Vagina (tissue), 2 donors: ENCODE results near the gene ATG2B.

Experiments
- CTCF ChIP-seq, 3 experiments: fragments of 450-650 bp in 2 of 3; fragments of 200-600 bp in 1 of 3; sonication (generic) in 1 of 3; IDR thresholded peaks; one replicate each; pipeline ENCODE4 v1.5.1; 2017 to 2019; ENCODE audit warnings: antibody characterized with exemption in 3 of 3, mild to moderate bottlenecking in 2 of 3, moderate library complexity in 2 of 3
- POLR2A ChIP-seq, 2 donors: fragments of 450-650 bp; IDR thresholded peaks; one replicate each; pipeline ENCODE4 v1.6.1; 2017; ENCODE audit warnings: antibody characterized with exemption in 2 of 2, mild to moderate bottlenecking in 2 of 2, moderate library complexity in 2 of 2
- POLR2AphosphoS5 ChIP-seq, 2 donors: sonication (generic); formaldehyde crosslinking; IDR thresholded peaks; one replicate each; pipeline ENCODE4 v1.9.0; 2017; ENCODE audit warnings: antibody characterized with exemption in 2 of 2, mild to moderate bottlenecking in 2 of 2, low read depth in 1 of 2; ENCODE audit not compliant: insufficient read depth in 1 of 2

- TF ChIP-seq CTCF (IDR thresholded peaks at IDR 0.05) (no peak), POLR2A (IDR thresholded peaks at IDR 0.05) (no peak), POLR2AphosphoS5 (IDR thresholded peaks at IDR 0.05; ENCODE audit: insufficient read depth in 1 of 2, low read depth in 1 of 2) (no peak)
Measured at GRCh38 chr14:96351986-96352385, 11.2 kb downstream of the ATG2B start.
